ENCODE results near the gene IL27RA. TPM values are rescaled to one million over a fixed set of nuclear protein-coding genes. Genes with fewer than 3 reads are reported as not detected.

IL27RA gene
- total RNA-seq, 1 experiment from 2014 or later = 2.7 TPM

DNA sequence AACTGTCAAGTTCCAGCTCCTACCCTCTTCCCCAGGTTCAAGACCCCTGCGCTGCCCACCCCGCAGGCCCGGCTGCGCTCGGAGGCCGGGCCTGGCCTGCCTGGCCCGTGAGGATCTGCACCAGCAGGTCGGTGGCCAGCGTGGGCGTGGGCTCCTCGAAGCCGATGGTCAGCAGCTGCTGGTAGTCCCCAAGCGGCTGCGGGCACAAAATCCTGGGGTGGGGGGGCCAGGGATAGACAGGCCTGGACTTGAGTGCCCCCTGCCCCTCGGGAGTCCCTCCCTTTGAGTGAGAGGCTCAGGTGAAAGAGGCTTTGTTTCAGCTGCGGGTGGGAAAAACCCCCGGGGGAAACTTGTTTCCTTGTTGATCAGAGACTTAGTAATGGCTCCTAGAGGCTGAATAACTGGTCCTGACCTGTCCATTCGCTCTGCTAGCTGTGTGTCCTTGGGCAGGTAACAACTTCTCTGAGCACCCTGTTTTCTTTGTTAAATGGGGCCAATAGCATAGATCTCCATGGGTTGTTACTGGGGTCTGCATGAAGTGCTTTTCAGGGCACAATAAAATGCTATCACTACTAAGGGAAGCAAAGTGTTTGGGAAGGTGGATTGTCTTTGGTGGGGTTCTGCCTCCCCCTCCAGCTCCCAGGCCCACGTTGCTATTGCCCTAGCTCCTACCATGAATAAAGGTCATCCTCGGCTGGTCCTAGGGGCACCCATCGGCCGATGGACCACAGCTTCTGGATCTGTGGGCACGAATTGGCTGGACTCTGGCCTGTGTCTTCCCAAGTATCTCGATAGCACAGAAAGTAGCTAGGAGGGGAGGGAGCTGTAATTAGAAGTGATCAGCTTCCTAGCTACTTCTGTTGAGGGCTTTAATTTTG lies 50.5 kb downstream of the IL27RA start:
- POLR2A ChIA-PET = interaction anchor here (0.6 to 3.1 kb wide), 14 partner anchors 7 to 1472 kb away, joined by 3 to 23 read pairs (median 5); partner anchors contain the start of genes ASF1B, DCAF15, DNAJB1 and RFX1
- no peak for DNase-seq (ENCODE audit: unreplicated experiment)
- peak overlapping the region; percentile 90 for H3K4me3 Mint-ChIP-seq (ENCODE audit: unreplicated experiment)
- H3K36me3 Mint-ChIP-seq (ENCODE audit: insufficient read depth, unreplicated experiment) = no peaks in the 10 kb centered on the region
- no peaks in the 10 kb centered on the region for H3K9me3 Mint-ChIP-seq (ENCODE audit: unreplicated experiment)
- H3K27me3 Mint-ChIP-seq (ENCODE audit: insufficient read depth, unreplicated experiment) = no peaks in the 10 kb centered on the region
- intact Hi-C loops (cut with micrococcal nuclease) = loop anchor here (2.0 to 5.0 kb wide), 2 partner anchors 35 to 75 kb away; partner anchors contain the start of genes PRKACA and RFX1
- CTCF ChIA-PET = interaction anchor here (1.1 to 1.6 kb wide), 4 partner anchors 23 to 1117 kb away, joined by 4 to 8 read pairs (median 4); no protein-coding TSS in a partner anchor
- H3K4me1 Mint-ChIP-seq (ENCODE audit: insufficient read depth, unreplicated experiment) = no peaks in the 10 kb centered on the region
- TF ChIP-seq, protein P1, sequence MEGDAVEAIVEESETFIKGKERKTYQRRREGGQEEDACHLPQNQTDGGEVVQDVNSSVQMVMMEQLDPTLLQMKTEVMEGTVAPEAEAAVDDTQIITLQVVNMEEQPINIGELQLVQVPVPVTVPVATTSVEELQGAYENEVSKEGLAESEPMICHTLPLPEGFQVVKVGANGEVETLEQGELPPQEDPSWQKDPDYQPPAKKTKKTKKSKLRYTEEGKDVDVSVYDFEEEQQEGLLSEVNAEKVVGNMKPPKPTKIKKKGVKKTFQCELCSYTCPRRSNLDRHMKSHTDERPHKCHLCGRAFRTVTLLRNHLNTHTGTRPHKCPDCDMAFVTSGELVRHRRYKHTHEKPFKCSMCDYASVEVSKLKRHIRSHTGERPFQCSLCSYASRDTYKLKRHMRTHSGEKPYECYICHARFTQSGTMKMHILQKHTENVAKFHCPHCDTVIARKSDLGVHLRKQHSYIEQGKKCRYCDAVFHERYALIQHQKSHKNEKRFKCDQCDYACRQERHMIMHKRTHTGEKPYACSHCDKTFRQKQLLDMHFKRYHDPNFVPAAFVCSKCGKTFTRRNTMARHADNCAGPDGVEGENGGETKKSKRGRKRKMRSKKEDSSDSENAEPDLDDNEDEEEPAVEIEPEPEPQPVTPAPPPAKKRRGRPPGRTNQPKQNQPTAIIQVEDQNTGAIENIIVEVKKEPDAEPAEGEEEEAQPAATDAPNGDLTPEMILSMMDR (IDR thresholded peaks at IDR 0.05; ENCODE audit: unreplicated experiment) = no peak
- BruUV-seq (replicated peaks) = TSS peak; percentile 62
- H3K27ac Mint-ChIP-seq (ENCODE audit: low read depth, unreplicated experiment) = peak overlapping the region; percentile 96

GRCh38 chr19:14082675-14082960 lies 51.1 kb downstream of the IL27RA start:
- peaks cover 1% of the 10 kb centered on the region for H3K36me3 Mint-ChIP-seq (ENCODE audit: insufficient read depth, unreplicated experiment)
- ChIA-PET CTCF (interaction anchor here (0.6 to 1.7 kb wide), 7 partner anchors 12 to 1117 kb away, joined by 4 to 8 read pairs (median 4); partner anchors contain the start of gene ASF1B), POLR2A (interaction anchor here (0.6 to 3.1 kb wide), 5 partner anchors 7 to 1069 kb away, joined by 3 to 14 read pairs (median 4); partner anchors contain the start of genes DCAF15 and DNAJB1)
- no TSS peak for BruUV-seq (replicated peaks)
- intact Hi-C loops (cut with micrococcal nuclease) = loop anchor here (5.0 kb wide), 1 partner anchor 35 kb away; the partner anchor contains the start of gene PRKACA
- H3K4me3 Mint-ChIP-seq (ENCODE audit: unreplicated experiment) = peak overlapping the region; percentile 90
- TF ChIP-seq, protein P1 (IDR thresholded peaks at IDR 0.05; ENCODE audit: unreplicated experiment) = no peak
- DNase-seq (ENCODE audit: unreplicated experiment) = no peak
- H3K4me1 Mint-ChIP-seq (ENCODE audit: insufficient read depth, unreplicated experiment) = no peaks in the 10 kb centered on the region
- no peaks in the 10 kb centered on the region for H3K27me3 Mint-ChIP-seq (ENCODE audit: insufficient read depth, unreplicated experiment)
- no peaks in the 10 kb centered on the region for H3K9me3 Mint-ChIP-seq (ENCODE audit: unreplicated experiment)
- no peak overlapping the region for H3K27ac Mint-ChIP-seq (ENCODE audit: low read depth, unreplicated experiment)

DNA sequence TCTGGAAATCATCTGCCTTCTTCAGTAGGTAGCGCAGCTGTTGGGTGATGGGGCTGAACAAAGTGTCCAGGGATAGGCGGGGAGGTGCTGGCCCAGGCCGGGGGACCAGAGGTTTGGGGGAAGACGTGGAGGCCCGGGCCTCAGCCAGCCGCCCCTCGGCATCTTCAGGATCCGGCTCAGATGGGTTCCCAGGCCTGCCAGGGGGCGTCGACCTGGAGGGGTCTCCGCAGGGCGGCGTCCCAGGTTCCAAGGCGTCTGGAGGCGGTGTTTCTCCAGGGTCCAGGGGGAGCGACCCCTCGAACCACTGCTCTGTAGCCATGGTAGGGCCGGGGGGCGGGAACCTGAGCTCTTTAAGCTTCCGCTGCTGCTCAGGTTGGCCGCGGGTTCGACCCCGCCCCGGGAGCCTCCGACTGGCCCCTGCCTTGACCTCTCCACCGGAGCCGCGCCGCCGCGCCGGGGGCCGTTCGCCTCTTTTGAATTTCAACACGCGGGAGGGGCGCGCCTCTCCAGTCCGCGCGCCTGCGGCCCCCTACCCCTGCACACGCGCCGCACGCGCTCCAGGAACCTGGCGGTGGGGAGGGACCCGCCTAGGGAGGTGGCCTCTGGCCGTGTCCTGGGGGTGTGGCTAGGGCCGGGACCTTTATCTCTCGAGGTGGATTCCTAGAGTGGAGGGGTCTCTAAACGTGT lies 53.9 kb downstream of the IL27RA start, which contains the start of gene C19orf67:
TSS of gene C19orf67 (minus strand) at position 475 of the 687 bp plus-strand sequence. CDS start at position 319, 156 bp downstream.
- Mint-ChIP-seq H3K4me3 (ENCODE audit: unreplicated experiment) (no peak within 1 kb of the TSS), H3K4me1 (ENCODE audit: insufficient read depth, unreplicated experiment) (peaks cover 6% of the 10 kb centered on the region), H3K27me3 (ENCODE audit: insufficient read depth, unreplicated experiment) (no peaks in the 10 kb centered on the region), H3K9me3 (ENCODE audit: unreplicated experiment) (no peaks in the 10 kb centered on the region), H3K36me3 (ENCODE audit: insufficient read depth, unreplicated experiment) (peaks cover 20% of the 10 kb centered on the region), H3K27ac (ENCODE audit: low read depth, unreplicated experiment) (no peak within 1 kb of the TSS)
- intact Hi-C loops (cut with micrococcal nuclease) = no loop called here
- CTCF ChIA-PET = interaction anchor here (0.6 kb wide), 2 partner anchors 132 to 1150 kb away, joined by 3 read pairs; no protein-coding TSS in a partner anchor
- POLR2A ChIA-PET = no interaction called here
- DNase-seq (ENCODE audit: unreplicated experiment) = no peak
- TF ChIP-seq, protein P1 (IDR thresholded peaks at IDR 0.05; ENCODE audit: unreplicated experiment) = no peak
- no TSS peak for BruUV-seq (replicated peaks)

- ChIA-PET CTCF (no interaction called here), POLR2A (no interaction called here)
- no peak overlapping the region for H3K27ac Mint-ChIP-seq (ENCODE audit: low read depth, unreplicated experiment)
- DNase-seq (ENCODE audit: unreplicated experiment) = no peak
- no TSS peak for BruUV-seq (replicated peaks)
- TF ChIP-seq, protein P1 (IDR thresholded peaks at IDR 0.05; ENCODE audit: unreplicated experiment) = no peak
- H3K27me3 Mint-ChIP-seq (ENCODE audit: insufficient read depth, unreplicated experiment) = no peaks in the 10 kb centered on the region
- H3K4me1 Mint-ChIP-seq (ENCODE audit: insufficient read depth, unreplicated experiment) = peaks cover 6% of the 10 kb centered on the region
- H3K36me3 Mint-ChIP-seq (ENCODE audit: insufficient read depth, unreplicated experiment) = peaks cover 20% of the 10 kb centered on the region
- no peak overlapping the region for H3K4me3 Mint-ChIP-seq (ENCODE audit: unreplicated experiment)
- H3K9me3 Mint-ChIP-seq (ENCODE audit: unreplicated experiment) = no peaks in the 10 kb centered on the region
- intact Hi-C loops (cut with micrococcal nuclease) = no loop called here
Measured at GRCh38 chr19:14086098-14086497, 54.5 kb downstream of the IL27RA start.
